Neural crest cell (in vitro differentiated cells): ENCODE results near the gene CIITA. TPM values are rescaled to one million over a fixed set of nuclear protein-coding genes. Genes with fewer than 3 reads are reported as not detected.
"Not testable (repeated sequence)": the region's sequence is repeated elsewhere in the genome, so short reads cannot be mapped to it uniquely, and the experiment has no call there.

Experiments
- DNase-seq: peaks from one replicate; pipeline ENCODE4 v3.0.0; 2021; ENCODE audit warnings: low read depth, mixed read lengths, low spot score
- H3K27ac Mint-ChIP-seq: one replicate; pipeline ENCODE4 v1.8.0; 2021; ENCODE audit warnings: mild to moderate bottlenecking, mixed read lengths; ENCODE audit not compliant: unreplicated experiment
- H3K27me3 Mint-ChIP-seq: 2 replicates; pipeline ENCODE4 v1.8.0; 2021; ENCODE audit warnings: low read depth, mild to moderate bottlenecking, mixed read lengths
- H3K36me3 Mint-ChIP-seq: 2 replicates; pipeline ENCODE4 v1.8.0; 2021; ENCODE audit warnings: low read depth, mild to moderate bottlenecking, mixed read lengths
- H3K4me1 Mint-ChIP-seq: 2 replicates; pipeline ENCODE4 v1.8.0; 2021; ENCODE audit warnings: mixed read lengths
- H3K4me3 Mint-ChIP-seq: one replicate; pipeline ENCODE4 v1.8.0; 2021; ENCODE audit warnings: mild to moderate bottlenecking, mixed read lengths
- H3K9me3 Mint-ChIP-seq: 2 replicates; pipeline ENCODE4 v1.8.0; 2021; ENCODE audit warnings: mixed read lengths
- long read RNA-seq: library from polyadenylated mRNA; unstranded; transcript quantifications from one replicate; pipeline ENCODE4 v2.0.0, GENCODE V29; 2020
- total RNA-seq: library from RNA; stranded (reverse); gene quantifications from 2 replicates; pipeline ENCODE4 v1.2.1, GENCODE V29; 2021
- TF ChIP-seq, protein P1 (sequence below): fragments of 200-600 bp; sonication (generic); conservative IDR thresholded peaks from 2 replicates; pipeline ENCODE4 v1.5.0; 2021; ENCODE audit warnings: antibody characterized with exemption, mild to moderate bottlenecking

Gene CIITA
- not detected in 2 replicates for total RNA-seq
- long read RNA-seq: 0 reads

DNA sequence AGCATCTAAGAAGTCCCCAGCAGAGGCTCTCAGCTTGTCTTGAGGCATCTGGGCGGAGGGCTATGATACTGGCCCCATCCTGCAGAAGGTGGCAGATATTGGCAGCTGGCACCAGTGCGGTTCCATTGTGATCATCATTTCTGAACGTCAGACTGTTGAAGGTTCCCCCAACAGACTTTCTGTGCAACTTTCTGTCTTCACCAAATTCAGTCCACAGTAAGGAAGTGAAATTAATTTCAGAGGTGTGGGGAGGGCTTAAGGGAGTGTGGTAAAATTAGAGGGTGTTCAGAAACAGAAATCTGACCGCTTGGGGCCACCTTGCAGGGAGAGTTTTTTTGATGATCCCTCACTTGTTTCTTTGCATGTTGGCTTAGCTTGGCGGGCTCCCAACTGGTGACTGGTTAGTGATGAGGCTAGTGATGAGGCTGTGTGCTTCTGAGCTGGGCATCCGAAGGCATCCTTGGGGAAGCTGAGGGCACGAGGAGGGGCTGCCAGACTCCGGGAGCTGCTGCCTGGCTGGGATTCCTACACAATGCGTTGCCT, at the start of gene CIITA:
Gene CIITA, plus strand, starts transcription at position 404 of the 543 bp plus-strand sequence. Its CDS starts 129 bp downstream, at position 533.
- no peak for DNase-seq
- Mint-ChIP-seq H3K36me3 (no peaks in the 10 kb centered on the region), H3K27me3 (peaks cover 77% of the 10 kb centered on the region), H3K9me3 (no peaks in the 10 kb centered on the region), H3K27ac (no peak within 1 kb of the TSS), H3K4me3 (no peak within 1 kb of the TSS), H3K4me1 (no peaks in the 10 kb centered on the region)
- TF ChIP-seq, protein P1, sequence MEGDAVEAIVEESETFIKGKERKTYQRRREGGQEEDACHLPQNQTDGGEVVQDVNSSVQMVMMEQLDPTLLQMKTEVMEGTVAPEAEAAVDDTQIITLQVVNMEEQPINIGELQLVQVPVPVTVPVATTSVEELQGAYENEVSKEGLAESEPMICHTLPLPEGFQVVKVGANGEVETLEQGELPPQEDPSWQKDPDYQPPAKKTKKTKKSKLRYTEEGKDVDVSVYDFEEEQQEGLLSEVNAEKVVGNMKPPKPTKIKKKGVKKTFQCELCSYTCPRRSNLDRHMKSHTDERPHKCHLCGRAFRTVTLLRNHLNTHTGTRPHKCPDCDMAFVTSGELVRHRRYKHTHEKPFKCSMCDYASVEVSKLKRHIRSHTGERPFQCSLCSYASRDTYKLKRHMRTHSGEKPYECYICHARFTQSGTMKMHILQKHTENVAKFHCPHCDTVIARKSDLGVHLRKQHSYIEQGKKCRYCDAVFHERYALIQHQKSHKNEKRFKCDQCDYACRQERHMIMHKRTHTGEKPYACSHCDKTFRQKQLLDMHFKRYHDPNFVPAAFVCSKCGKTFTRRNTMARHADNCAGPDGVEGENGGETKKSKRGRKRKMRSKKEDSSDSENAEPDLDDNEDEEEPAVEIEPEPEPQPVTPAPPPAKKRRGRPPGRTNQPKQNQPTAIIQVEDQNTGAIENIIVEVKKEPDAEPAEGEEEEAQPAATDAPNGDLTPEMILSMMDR: no peak

- H3K9me3 Mint-ChIP-seq: no peaks in the 10 kb centered on the region
- TF ChIP-seq, protein P1: no peak
- peak; percentile 2 for DNase-seq
- peaks cover 6% of the 10 kb centered on the region for H3K27me3 Mint-ChIP-seq
- H3K27ac Mint-ChIP-seq: no peak overlapping the region
- H3K4me1 Mint-ChIP-seq: no peaks in the 10 kb centered on the region
- no peak overlapping the region for H3K4me3 Mint-ChIP-seq
- H3K36me3 Mint-ChIP-seq: no peaks in the 10 kb centered on the region
These were observed 49.2 kb upstream of the CIITA start for GRCh38 chr16:10827691-10828341.

DNA sequence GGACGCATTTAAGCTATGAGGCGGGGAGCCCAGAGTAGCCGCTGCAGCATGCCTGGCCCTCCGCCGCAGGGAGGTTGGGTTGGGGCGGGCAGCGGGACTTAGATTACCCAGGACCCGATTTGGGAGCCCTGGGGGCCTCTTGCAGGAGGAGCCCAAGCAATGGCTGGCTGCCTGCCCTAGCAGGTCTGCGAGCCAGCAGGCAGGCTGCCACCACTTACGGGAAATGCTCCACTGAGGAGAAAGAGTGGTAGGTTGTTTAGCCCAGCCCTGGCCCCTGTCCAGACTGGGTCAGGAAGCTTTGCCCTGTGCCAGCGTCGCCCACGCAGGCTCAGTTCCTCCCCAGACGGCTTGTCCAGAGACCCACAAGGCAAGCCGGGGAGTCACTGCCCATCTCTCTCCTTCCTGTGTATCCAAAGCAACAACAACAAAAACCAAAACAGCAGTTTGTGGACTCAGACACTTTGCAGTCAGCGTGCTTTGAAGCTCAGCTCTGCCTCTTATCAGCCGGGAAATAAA, 48.1 kb upstream of the CIITA start:
- TF ChIP-seq, protein P1: no peak
- Mint-ChIP-seq H3K9me3 (no peaks in the 10 kb centered on the region), H3K36me3 (no peaks in the 10 kb centered on the region), H3K4me1 (no peaks in the 10 kb centered on the region), H3K4me3 (no peak overlapping the region), H3K27me3 (peaks cover 6% of the 10 kb centered on the region), H3K27ac (peak overlapping the region; percentile 44)
- no peak for DNase-seq

DNA sequence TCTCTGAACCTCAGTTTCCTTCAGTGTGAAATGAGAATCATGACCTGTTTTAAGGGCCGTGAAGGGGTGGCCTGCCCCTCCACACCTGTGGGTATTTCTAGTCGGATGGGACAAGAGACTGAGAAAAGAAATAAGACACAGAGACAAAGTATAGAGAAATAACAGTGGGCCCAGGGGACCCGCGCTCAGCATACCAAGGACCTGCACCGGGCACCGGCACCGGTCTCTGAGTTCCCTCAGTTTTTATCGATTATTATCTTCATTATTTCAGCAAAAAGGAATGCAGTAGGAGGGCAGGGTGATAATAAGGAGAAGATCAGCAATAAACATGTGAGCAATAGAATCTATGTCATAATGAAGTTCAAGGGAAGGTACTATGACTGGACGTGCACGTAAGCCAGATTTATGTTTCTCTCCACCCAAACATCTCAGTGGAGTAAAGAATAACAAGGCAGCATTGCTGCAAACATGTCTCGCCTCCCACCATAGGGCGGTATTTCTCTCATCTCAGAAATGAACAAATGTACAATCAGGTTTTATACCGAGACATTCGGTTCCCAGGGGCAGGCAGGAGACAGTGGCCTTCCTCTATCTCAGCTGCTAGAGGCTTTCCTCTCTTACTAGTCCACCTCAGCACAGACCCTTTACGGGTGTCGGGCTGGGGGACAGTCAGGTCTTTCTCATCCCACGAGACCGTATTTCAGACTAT, 47.5 kb upstream of the CIITA start:
- not testable (repeated sequence) for H3K27me3 Mint-ChIP-seq

DNA sequence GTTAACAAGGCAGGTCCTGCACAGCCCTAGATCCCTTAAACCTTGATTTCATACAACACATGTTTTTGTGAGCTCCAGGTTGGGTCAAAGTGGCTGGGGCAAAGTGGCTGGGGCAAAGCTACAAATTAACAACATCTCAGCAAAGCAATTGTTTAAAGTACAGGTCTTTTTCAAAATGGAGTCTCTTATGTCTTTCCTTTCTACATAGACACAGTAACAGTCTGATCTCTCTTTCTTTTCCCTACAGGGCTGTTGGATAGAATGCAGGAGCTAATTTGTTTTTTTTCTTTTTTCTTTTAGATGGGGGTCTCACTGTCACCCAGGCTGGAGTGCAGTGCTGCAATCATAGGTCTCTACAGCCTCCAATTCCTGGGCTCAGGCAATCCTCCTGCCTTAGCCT, 46.8 kb upstream of the CIITA start:
- H3K9me3 Mint-ChIP-seq, DNase-seq, H3K4me3 Mint-ChIP-seq, H3K36me3 Mint-ChIP-seq, H3K4me1 Mint-ChIP-seq, H3K27me3 Mint-ChIP-seq, H3K27ac Mint-ChIP-seq: not testable (repeated sequence)

More for the DNA sequence above, 47.5 kb upstream of the CIITA start:
- not testable (repeated sequence) for H3K36me3 Mint-ChIP-seq, H3K4me3 Mint-ChIP-seq, H3K9me3 Mint-ChIP-seq, DNase-seq, H3K4me1 Mint-ChIP-seq
- peak overlapping the region; percentile 44 for H3K27ac Mint-ChIP-seq

GRCh38 chr16:10831894-10832886, 44.8 kb upstream of the CIITA start:
- peaks cover 2% of the 10 kb centered on the region for H3K9me3 Mint-ChIP-seq
- H3K27ac Mint-ChIP-seq: no peak overlapping the region

More at GRCh38 chr16:10831894-10832886, 44.8 kb upstream of the CIITA start:
- H3K36me3 Mint-ChIP-seq: no peaks in the 10 kb centered on the region
- DNase-seq: no peak
- H3K4me1 Mint-ChIP-seq: no peaks in the 10 kb centered on the region
- H3K4me3 Mint-ChIP-seq: no peak overlapping the region
- TF ChIP-seq, protein P1: no peak
- H3K27me3 Mint-ChIP-seq: peaks cover 11% of the 10 kb centered on the region
